Colon (tissue), 2 donors: Measurements from ENCODE around the gene UPK1A.

Experiments used
- FAIRE-seq: peaks from 2 replicates; lab custom pipeline; 2012; peaks lifted over from hg19 to GRCh38; lab: Jason Lieb, UNC
- donor health status: control.
- donor health status: control.

The UPK1A gene

GRCh38 chr19:35693422-35693821 lies 27.1 kb downstream of the UPK1A start:
- no peak for FAIRE-seq

- no peak for FAIRE-seq
Observed at GRCh38 chr19:35693835-35694599, 27.7 kb downstream of the UPK1A start.

- FAIRE-seq = no peak
Observed at GRCh38 chr19:35695895-35696422, 29.6 kb downstream of the UPK1A start.

- no peak for FAIRE-seq
Observed at GRCh38 chr19:35696835-35697234, 30.5 kb downstream of the UPK1A start.

GRCh38 chr19:35702223-35703012 lies 36.1 kb downstream of the UPK1A start:
- no peak for FAIRE-seq

GRCh38 chr19:35703343-35703742 lies 37.0 kb downstream of the UPK1A start:
- no peak for FAIRE-seq

GRCh38 chr19:35704218-35704617 lies 37.9 kb downstream of the UPK1A start, which contains the start of gene ZBTB32:
TSS of gene ZBTB32 (plus strand) at chr19:35704558. CDS start at chr19:35714627, 10,069 bp downstream.
- FAIRE-seq = no peak

- FAIRE-seq = no peak
Observed at GRCh38 chr19:35708391-35708790, 42.1 kb downstream of the UPK1A start.

GRCh38 chr19:35710784-35711723 lies 44.7 kb downstream of the UPK1A start:
- FAIRE-seq = no peak

GRCh38 chr19:35712567-35713505 lies 46.5 kb downstream of the UPK1A start:
- no peak for FAIRE-seq

GRCh38 chr19:35713506-35713850 lies 47.2 kb downstream of the UPK1A start:
- no peak for FAIRE-seq

GRCh38 chr19:35713904-35714495 lies 47.7 kb downstream of the UPK1A start:
- FAIRE-seq = no peak

- no peak for FAIRE-seq
Observed at GRCh38 chr19:35714601-35715354, 48.5 kb downstream of the UPK1A start.

- no peak for FAIRE-seq
Observed at GRCh38 chr19:35715355-35715809, 49.1 kb downstream of the UPK1A start.

GRCh38 chr19:35715981-35716800 lies 49.9 kb downstream of the UPK1A start:
- FAIRE-seq = no peak

GRCh38 chr19:35716801-35717664 lies 50.7 kb downstream of the UPK1A start:
- FAIRE-seq = no peak

- FAIRE-seq = no peak
Observed at GRCh38 chr19:35717665-35718344, 51.5 kb downstream of the UPK1A start, which contains the start of gene KMT2B. TSS of gene KMT2B (plus strand) at chr19:35718003. CDS start at chr19:35718019, 16 bp downstream.
